ENCODE measurements around the gene FOXO3B. TPM values are rescaled to one million over a fixed set of nuclear protein-coding genes. Genes with fewer than 3 reads are reported as not detected.
"Not testable (repeated sequence)": the region's sequence is repeated elsewhere in the genome, so short reads cannot be mapped to it uniquely, and the experiment has no call there.

The FOXO3B gene
- total and polyA plus RNA-seq, 2 donors (not counting 3 experiments of a cell fraction or from before 2014, with no cell fraction given): 7.2 to 9.1 TPM

- H3K36me3 ChIP-seq (ENCODE audit: control insufficient read depth in 2 of 2, extremely low read depth in 1 of 2, insufficient read depth in 2 of 2, low read length in 2 of 2); DNase-seq (ENCODE audit: low read depth, low spot score); intact Hi-C loops (cut with micrococcal nuclease); POLR2A ChIA-PET; H3K4me3 ChIP-seq (replicated peaks in 1 of 3; ENCODE audit: insufficient read depth in 1 of 3, low read depth in 1 of 3, low read length in 3 of 3); H3K9me3 ChIP-seq (replicated peaks; ENCODE audit: control insufficient read depth, insufficient read depth, low read length); H4K20me1 ChIP-seq (replicated peaks; ENCODE audit: control insufficient read depth, extremely low read depth, insufficient read depth, low read length); BruUV-seq (replicated peaks); dilution Hi-C loops (cut with MboI; ENCODE audit: extremely low pct_ligation_motif_present, low sequenced_read_pairs); H3K4me2 ChIP-seq (ENCODE audit: insufficient read depth, low read length); H3K27ac ChIP-seq (ENCODE audit: insufficient read depth, low read depth, low read length); H2AFZ ChIP-seq (ENCODE audit: low read depth, low read length); H3K4me1 ChIP-seq (ENCODE audit: control insufficient read depth, extremely low read depth, insufficient read depth, low read length); CTCF ChIA-PET; H3K79me2 ChIP-seq (ENCODE audit: control insufficient read depth, insufficient read depth, low read length); FAIRE-seq; H3K9me1 ChIP-seq (replicated peaks; ENCODE audit: control insufficient read depth, extremely low read depth, insufficient read depth, low read length); H3K27me3 ChIP-seq (ENCODE audit: control insufficient read depth in 2 of 2, insufficient read depth in 2 of 2, low read length in 2 of 2); H3K9ac ChIP-seq (replicated peaks; ENCODE audit: extremely low read depth, insufficient read depth, low read length): not testable (repeated sequence)
Observed at GRCh38 chr17:18676928-18677327, 5.2 kb downstream of the FOXO3B start.

- dilution Hi-C loops (cut with MboI; ENCODE audit: extremely low pct_ligation_motif_present, low sequenced_read_pairs); H3K79me2 ChIP-seq (ENCODE audit: control insufficient read depth, insufficient read depth, low read length); H3K9me3 ChIP-seq (replicated peaks; ENCODE audit: control insufficient read depth, insufficient read depth, low read length); BruUV-seq (replicated peaks); POLR2A ChIA-PET; intact Hi-C loops (cut with micrococcal nuclease); H3K9me1 ChIP-seq (replicated peaks; ENCODE audit: control insufficient read depth, extremely low read depth, insufficient read depth, low read length); H3K4me1 ChIP-seq (ENCODE audit: control insufficient read depth, extremely low read depth, insufficient read depth, low read length); CTCF ChIA-PET; H3K27me3 ChIP-seq (ENCODE audit: control insufficient read depth in 2 of 2, insufficient read depth in 2 of 2, low read length in 2 of 2); FAIRE-seq; H3K4me3 ChIP-seq (replicated peaks in 1 of 3; ENCODE audit: insufficient read depth in 1 of 3, low read depth in 1 of 3, low read length in 3 of 3); H3K9ac ChIP-seq (replicated peaks; ENCODE audit: extremely low read depth, insufficient read depth, low read length); H3K4me2 ChIP-seq (ENCODE audit: insufficient read depth, low read length); DNase-seq (ENCODE audit: low read depth, low spot score); H2AFZ ChIP-seq (ENCODE audit: low read depth, low read length); H3K27ac ChIP-seq (ENCODE audit: insufficient read depth, low read depth, low read length); H4K20me1 ChIP-seq (replicated peaks; ENCODE audit: control insufficient read depth, extremely low read depth, insufficient read depth, low read length): not testable (repeated sequence)
- peaks cover 0 to 10% of the 10 kb centered on the region in 2 experiments for H3K36me3 ChIP-seq (ENCODE audit: control insufficient read depth in 2 of 2, extremely low read depth in 1 of 2, insufficient read depth in 2 of 2, low read length in 2 of 2)
Observed at GRCh38 chr17:18672395-18673227, 9.5 kb downstream of the FOXO3B start.

GRCh38 chr17:18668625-18669024, 13.5 kb downstream of the FOXO3B start:
- H3K4me2 ChIP-seq (ENCODE audit: insufficient read depth, low read length); H3K79me2 ChIP-seq (ENCODE audit: control insufficient read depth, insufficient read depth, low read length); H3K9ac ChIP-seq (replicated peaks; ENCODE audit: extremely low read depth, insufficient read depth, low read length); H2AFZ ChIP-seq (ENCODE audit: low read depth, low read length); H4K20me1 ChIP-seq (replicated peaks; ENCODE audit: control insufficient read depth, extremely low read depth, insufficient read depth, low read length); POLR2A ChIA-PET; DNase-seq (ENCODE audit: low read depth, low spot score); H3K9me3 ChIP-seq (replicated peaks; ENCODE audit: control insufficient read depth, insufficient read depth, low read length); H3K4me3 ChIP-seq (replicated peaks in 1 of 3; ENCODE audit: insufficient read depth in 1 of 3, low read depth in 1 of 3, low read length in 3 of 3); dilution Hi-C loops (cut with MboI; ENCODE audit: extremely low pct_ligation_motif_present, low sequenced_read_pairs); H3K27ac ChIP-seq (ENCODE audit: insufficient read depth, low read depth, low read length); FAIRE-seq; H3K4me1 ChIP-seq (ENCODE audit: control insufficient read depth, extremely low read depth, insufficient read depth, low read length); H3K27me3 ChIP-seq (ENCODE audit: control insufficient read depth in 2 of 2, insufficient read depth in 2 of 2, low read length in 2 of 2); H3K36me3 ChIP-seq (ENCODE audit: control insufficient read depth in 2 of 2, extremely low read depth in 1 of 2, insufficient read depth in 2 of 2, low read length in 2 of 2); intact Hi-C loops (cut with micrococcal nuclease); BruUV-seq (replicated peaks); CTCF ChIA-PET; H3K9me1 ChIP-seq (replicated peaks; ENCODE audit: control insufficient read depth, extremely low read depth, insufficient read depth, low read length): not testable (repeated sequence)

- H3K27me3 ChIP-seq (ENCODE audit: control insufficient read depth in 2 of 2, insufficient read depth in 2 of 2, low read length in 2 of 2); H2AFZ ChIP-seq (ENCODE audit: low read depth, low read length); POLR2A ChIA-PET; FAIRE-seq; H3K27ac ChIP-seq (ENCODE audit: insufficient read depth, low read depth, low read length); BruUV-seq (replicated peaks); H4K20me1 ChIP-seq (replicated peaks; ENCODE audit: control insufficient read depth, extremely low read depth, insufficient read depth, low read length); H3K9me1 ChIP-seq (replicated peaks; ENCODE audit: control insufficient read depth, extremely low read depth, insufficient read depth, low read length); H3K4me1 ChIP-seq (ENCODE audit: control insufficient read depth, extremely low read depth, insufficient read depth, low read length); H3K4me3 ChIP-seq (replicated peaks in 1 of 3; ENCODE audit: insufficient read depth in 1 of 3, low read depth in 1 of 3, low read length in 3 of 3); dilution Hi-C loops (cut with MboI; ENCODE audit: extremely low pct_ligation_motif_present, low sequenced_read_pairs); CTCF ChIA-PET; H3K9ac ChIP-seq (replicated peaks; ENCODE audit: extremely low read depth, insufficient read depth, low read length); DNase-seq (ENCODE audit: low read depth, low spot score); H3K9me3 ChIP-seq (replicated peaks; ENCODE audit: control insufficient read depth, insufficient read depth, low read length); intact Hi-C loops (cut with micrococcal nuclease); H3K4me2 ChIP-seq (ENCODE audit: insufficient read depth, low read length); H3K79me2 ChIP-seq (ENCODE audit: control insufficient read depth, insufficient read depth, low read length); H3K36me3 ChIP-seq (ENCODE audit: control insufficient read depth in 2 of 2, extremely low read depth in 1 of 2, insufficient read depth in 2 of 2, low read length in 2 of 2): not testable (repeated sequence)
Observed at GRCh38 chr17:18667535-18667934, 14.6 kb downstream of the FOXO3B start.

All from endothelial cell of umbilical vein (primary cell).